ENCODE results near the gene RUFY3.
"Not testable (repeated sequence)": the region's sequence is repeated elsewhere in the genome, so short reads cannot be mapped to it uniquely, and the experiment has no call there.

The RUFY3 gene

DNA sequence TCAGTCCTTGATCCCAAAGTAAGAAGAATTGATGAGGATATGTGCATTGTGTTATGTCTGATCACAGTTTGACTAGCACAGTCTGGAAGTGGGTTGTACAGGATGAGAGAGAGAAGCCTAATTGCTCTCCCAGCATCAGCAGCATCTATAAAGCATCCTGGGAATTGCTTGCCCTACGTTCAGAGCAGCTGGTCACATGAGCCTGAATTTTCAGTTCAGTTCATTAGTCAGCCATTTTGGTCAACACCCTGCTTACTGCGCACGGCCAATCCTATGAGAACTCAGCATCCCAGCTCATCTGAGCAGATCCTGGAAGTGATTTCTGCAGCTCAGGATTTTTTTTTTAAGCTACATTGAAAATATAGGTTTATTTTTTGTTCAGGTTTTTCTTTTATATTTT is at the start of gene RUFY3:
Gene RUFY3, plus strand, starts transcription at position 218 of the 400 bp plus-strand sequence. CDS start 610 bp downstream, outside the sequence.
- no peak for DNase-seq

- no peak for DNase-seq
These were observed 47.6 kb upstream of the RUFY3 start for GRCh38 chr4:70674191-70674590.

DNA sequence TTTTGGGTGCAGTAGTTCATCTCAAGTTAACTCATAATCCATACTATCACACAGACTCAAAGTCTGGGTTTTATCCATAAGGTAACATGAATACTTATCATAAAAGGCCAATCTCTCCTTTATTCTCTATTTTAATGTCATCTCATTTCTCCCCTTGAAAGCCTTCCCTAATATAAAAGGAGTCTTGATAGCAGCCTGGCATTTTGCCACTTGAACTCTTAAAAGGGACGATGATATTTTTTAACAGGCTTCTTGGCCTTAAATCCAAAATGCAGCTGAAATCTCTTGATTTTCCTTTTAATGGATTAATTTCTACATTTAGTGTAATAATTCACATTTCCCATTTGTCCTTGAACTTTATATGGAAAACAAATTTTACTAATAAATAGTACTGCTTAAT is 47.0 kb upstream of the RUFY3 start:
- DNase-seq: no peak

DNA sequence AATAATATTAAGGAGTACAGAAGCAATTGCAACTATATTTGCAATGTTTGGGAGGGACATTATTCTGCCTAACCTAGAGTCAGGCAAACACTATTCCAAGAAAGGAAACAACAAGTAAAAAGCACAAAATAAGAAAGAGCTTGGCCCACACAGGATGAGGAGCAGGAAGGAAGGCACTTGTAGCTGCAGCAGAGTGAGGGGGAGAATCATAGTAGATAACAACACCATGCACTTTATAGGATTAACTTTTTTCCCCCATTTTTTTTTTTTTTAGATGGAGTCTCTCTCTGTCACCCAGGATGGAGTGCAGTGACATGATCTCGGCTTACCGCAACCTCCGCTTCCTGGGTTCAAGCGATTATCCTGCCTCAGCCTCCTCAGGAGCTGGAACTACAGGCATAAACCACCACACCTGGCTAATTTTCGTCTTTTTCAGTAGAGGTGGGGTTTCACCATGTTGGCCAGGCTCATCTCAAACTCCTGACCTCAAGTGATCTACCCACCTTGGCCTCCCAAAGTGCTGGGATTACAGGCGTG is 45.1 kb upstream of the RUFY3 start:
- no peak for DNase-seq

DNA sequence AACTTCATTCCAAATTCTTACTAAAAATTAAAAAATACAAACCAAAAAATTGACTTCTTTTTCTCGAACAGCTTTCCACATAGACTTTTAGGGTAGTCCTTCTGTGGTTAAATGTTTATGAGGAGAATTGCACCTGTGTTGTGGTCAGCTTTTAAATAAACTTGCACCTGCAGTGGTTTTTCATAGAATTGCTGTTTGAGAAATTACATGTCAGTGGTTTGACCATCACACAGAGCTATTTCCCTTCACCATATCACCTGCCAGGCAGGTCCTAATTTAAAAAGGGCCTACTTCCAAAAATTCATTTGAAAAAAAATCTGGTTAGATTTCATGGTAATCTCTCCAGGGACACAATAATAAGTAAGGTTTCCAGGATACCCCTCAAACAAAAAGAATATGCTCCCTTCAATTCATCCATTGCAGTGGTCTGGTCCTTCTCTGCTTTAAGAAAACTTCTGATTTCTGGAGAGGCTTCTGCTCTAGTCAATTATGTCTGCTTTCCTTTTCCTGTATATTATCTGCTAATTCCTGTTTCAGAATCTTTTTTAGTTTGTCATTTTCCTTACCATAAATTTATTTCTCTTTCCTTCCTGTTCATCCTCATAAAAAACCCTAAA is 43.3 kb upstream of the RUFY3 start:
- no peak for DNase-seq

- no peak for DNase-seq
These were observed 40.8 kb upstream of the RUFY3 start for GRCh38 chr4:70680934-70681333.

- DNase-seq: no peak
These were observed 40.1 kb upstream of the RUFY3 start for GRCh38 chr4:70681704-70682103.

DNA sequence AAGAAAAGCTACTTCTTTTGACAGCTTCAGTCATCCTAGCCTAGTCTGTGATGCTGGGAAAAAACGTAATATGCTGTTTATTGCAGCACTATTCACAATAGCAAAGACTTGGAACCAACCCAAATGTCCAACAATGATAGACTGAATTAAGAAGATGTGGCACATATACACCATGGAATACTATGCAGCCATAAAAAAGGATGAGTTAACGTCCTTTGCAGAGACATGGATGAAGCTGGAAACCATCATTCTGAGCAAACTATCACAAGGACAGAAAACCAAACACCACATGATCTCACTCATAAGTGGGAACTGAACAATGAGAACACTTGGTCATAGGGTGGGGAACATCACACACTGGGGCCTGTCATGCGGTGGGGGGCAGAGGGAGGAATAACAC is 39.6 kb upstream of the RUFY3 start:
- not testable (repeated sequence) for DNase-seq

DNA sequence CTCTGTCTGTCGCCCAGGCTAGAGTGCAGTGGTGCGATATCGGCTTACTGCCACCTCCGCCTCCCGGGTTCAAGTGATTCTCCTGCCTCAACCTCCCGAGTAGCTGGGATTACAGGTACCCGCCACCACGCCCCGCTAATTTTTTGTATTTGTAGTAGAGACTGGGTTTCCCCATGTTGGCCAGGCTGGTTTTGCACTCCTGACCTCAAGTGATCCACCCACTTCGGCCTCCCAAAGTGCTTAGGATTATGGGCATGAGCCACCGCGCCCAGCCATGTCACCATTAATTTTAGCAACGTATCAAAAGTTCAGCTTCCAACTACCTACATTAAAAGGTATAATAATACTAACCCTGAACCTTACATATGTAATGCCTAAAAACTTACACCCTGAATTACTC is 34.4 kb upstream of the RUFY3 start:
- no peak for DNase-seq

DNA sequence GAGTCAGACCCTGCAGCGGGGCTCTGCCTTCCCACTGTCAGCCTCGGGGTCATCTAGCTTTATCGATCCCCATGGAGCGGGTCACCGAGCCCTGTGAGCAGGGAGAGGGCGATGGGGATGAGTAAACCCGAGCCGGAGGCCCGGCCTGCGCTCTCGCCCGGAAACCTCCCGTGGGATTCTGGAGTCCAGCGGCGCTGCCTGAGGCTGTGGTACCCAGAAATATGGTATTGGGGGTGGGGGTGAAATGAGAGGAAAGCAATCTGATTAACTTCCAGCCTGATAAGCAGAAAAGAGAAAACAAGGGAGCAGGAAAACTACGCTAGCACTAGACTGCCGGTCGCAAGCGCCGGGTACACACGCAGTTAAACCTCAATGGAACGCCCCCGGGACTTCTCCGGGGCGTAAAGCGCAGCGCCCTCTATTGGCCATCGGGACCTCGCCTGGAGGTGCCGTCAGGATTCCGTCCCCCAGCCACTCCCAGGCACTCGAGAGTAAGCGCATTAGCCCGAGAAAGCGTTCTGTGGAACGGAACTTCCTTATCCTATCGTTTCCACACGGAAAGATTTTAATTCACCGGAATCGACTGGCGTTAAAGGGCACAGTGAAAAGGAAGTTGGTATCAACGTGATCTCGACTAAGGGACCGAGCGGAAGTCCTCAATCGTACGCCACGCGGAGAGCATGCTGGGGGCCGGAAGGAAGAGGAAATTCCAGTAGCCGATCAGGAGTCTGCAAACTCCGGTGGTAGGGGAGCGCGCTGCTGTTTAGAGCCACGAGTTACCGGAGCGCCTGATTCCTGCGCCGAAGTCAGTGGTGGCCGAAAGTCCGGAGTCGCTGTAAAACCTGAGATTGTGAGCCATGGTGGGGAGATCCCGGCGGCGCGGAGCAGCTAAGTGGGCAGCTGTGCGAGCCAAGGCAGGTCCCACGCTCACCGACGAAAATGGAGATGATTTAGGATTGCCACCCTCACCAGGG is 33.7 kb upstream of the RUFY3 start, which contains the start of gene UTP3:
Gene UTP3, plus strand, starts transcription at position 712 of the 974 bp plus-strand sequence. Its CDS starts 146 bp downstream, at position 858.
- DNase-seq: peak; percentile 93

- no peak for DNase-seq
These were observed 33.0 kb upstream of the RUFY3 start for GRCh38 chr4:70688795-70689231.

GRCh38 chr4:70691661-70692060 is 30.1 kb upstream of the RUFY3 start:
- no peak for DNase-seq

- not testable (repeated sequence) for DNase-seq
These were observed 27.1 kb upstream of the RUFY3 start for GRCh38 chr4:70694633-70695032.

DNA sequence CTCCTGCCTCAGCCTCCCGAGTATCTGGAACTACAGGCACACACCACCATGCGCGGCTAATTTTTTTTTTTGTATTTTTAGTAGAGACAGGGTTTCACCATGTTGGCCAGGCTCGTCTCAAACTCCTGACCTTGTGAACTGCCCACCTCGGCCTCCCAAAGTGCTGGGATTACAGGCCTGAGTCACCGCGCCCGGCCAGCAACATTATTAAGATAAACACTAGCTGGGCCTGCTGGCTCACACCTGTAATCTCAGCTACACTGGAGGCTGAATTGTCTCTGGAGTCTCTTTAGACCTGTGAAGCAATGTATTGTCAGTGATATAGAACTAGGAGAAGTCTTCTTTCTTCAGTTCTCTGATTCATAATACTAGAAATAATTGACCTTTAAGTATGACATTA is 23.3 kb upstream of the RUFY3 start:
- DNase-seq: not testable (repeated sequence)

- DNase-seq: no peak
These were observed 21.1 kb upstream of the RUFY3 start for GRCh38 chr4:70700712-70701111.

- no peak for DNase-seq
These were observed 20.5 kb upstream of the RUFY3 start for GRCh38 chr4:70701271-70701670.

DNA sequence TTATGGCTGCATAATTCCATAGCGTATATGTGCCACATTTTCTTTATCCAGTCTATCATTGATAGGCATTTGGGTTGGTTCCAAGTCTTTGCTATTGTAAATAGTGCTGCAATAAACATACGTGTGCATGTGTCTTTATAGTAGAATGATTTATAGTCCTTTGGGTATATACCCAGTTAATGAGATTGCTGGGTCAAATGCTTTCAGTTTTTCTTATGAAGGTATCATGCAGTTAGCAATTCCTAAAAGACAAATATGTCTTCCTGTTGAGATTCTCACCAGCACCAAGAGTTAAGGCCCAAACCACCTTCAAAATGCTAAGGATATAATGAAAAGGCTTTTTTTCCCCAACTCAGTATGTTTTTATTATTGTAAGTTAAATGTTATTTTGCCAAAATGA is 19.2 kb upstream of the RUFY3 start:
- DNase-seq: not testable (repeated sequence)

- DNase-seq: no peak
These were observed 18.0 kb upstream of the RUFY3 start for GRCh38 chr4:70703619-70704214.

GRCh38 chr4:70704215-70704930 is 17.4 kb upstream of the RUFY3 start:
- DNase-seq: peak; percentile 23

GRCh38 chr4:70704931-70705182 is 16.9 kb upstream of the RUFY3 start:
- no peak for DNase-seq

DNA sequence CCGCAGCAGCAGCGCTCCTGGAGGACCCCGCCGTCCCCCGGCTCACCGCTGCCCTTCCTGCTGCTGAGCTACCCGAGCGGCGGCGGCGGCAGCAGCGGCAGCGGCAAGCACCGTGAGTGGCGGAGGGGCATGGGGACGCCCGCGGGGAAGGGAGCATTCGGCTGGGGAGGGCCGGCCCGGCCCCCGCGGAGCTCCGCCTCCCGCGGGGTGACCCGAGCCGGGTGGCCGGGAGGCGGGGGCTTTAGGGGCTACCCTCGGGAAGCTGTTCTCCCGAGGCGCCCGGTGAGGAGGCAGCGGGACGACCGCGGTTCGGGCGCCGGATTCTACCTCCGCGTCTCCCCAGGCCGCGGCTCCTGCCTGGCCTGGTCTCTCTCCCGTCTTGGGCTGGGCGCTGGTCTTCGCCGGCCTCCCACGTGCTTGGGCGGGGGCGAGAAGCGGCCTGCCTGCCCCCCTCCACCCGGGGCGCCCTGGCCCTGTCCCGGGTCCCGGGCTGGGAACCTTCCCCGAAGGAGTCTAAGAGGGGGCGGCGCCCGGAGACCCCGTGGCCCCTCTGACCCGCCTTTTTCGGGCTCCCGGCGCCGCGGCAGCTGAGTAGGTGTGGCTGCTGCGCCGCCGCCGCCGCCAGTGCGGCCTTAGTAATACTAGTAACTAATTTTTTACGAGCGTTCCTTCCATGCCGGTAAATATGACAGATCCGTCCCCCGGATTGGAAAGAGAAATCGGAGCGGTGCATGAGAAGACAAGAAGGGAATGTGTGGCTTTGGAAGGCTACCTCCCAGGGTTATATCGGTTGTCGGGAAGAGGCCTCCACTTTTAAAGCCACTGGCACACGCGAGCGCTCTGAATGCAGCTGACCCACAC is 16.4 kb upstream of the RUFY3 start:
- DNase-seq: peak; percentile 37

DNA sequence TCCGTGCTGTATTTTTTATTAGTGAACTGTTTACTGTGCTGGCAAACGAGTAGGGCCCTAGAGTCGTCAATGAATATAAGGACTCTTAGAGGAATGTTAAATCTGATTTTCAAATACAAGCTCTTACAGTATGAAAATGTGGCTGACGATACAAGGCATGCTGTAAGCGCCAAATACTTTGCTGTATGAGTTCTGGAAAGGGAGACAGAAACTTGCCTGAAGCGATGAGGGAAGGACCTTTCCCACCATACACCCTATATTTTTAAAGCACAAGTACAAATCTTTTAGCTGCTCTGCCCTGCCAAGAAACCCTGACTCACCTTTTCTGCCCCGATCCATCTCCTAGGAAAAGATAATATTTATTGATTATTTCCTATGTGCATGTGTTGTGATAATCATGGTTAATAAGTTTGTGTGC is 15.7 kb upstream of the RUFY3 start:
- no peak for DNase-seq
